Measurements from ENCODE around the gene APOH. TPM values are rescaled to one million over a fixed set of nuclear protein-coding genes. Genes with fewer than 3 reads are reported as not detected.

The APOH gene
- total and polyA plus RNA-seq, 2 of the 13 experiments (the other 11 are each of a cell fraction or from before 2014, with no cell fraction given) = 4,846 to 5,748 TPM

GRCh38 chr17:66235377-66235994, 6.3 kb upstream of the APOH start (continued):
- no peak for TF ChIP-seq ZNF660 (CRISPR knock-in tag; IDR thresholded peaks at IDR 0.05; ENCODE audit: borderline replicate concordance, low read depth)
- TF ChIP-seq PRDM4 (CRISPR knock-in tag; IDR thresholded peaks at IDR 0.05; ENCODE audit: borderline replicate concordance) = no peak
- TF ChIP-seq, protein P1, sequence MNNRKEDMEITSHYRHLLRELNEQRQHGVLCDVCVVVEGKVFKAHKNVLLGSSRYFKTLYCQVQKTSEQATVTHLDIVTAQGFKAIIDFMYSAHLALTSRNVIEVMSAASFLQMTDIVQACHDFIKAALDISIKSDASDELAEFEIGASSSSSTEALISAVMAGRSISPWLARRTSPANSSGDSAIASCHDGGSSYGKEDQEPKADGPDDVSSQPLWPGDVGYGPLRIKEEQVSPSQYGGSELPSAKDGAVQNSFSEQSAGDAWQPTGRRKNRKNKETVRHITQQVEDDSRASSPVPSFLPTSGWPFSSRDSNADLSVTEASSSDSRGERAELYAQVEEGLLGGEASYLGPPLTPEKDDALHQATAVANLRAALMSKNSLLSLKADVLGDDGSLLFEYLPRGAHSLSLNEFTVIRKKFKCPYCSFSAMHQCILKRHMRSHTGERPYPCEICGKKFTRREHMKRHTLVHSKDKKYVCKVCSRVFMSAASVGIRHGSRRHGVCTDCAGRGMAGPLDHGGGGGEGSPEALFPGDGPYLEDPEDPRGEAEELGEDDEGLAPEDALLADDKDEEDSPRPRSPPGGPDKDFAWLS (CRISPR knock-in tag; IDR thresholded peaks at IDR 0.05; ENCODE audit: borderline replicate concordance) = no peak
- TF ChIP-seq, protein P2, sequence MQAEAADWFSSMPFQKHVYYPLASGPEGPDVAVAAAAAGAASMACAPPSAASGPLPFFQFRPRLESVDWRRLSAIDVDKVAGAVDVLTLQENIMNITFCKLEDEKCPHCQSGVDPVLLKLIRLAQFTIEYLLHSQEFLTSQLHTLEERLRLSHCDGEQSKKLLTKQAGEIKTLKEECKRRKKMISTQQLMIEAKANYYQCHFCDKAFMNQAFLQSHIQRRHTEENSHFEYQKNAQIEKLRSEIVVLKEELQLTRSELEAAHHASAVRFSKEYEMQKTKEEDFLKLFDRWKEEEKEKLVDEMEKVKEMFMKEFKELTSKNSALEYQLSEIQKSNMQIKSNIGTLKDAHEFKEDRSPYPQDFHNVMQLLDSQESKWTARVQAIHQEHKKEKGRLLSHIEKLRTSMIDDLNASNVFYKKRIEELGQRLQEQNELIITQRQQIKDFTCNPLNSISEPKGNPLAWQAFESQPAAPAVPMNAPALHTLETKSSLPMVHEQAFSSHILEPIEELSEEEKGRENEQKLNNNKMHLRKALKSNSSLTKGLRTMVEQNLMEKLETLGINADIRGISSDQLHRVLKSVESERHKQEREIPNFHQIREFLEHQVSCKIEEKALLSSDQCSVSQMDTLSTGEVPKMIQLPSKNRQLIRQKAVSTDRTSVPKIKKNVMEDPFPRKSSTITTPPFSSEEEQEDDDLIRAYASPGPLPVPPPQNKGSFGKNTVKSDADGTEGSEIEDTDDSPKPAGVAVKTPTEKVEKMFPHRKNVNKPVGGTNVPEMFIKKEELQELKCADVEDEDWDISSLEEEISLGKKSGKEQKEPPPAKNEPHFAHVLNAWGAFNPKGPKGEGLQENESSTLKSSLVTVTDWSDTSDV (CRISPR knock-in tag; IDR thresholded peaks at IDR 0.05) = no peak
- TF ChIP-seq SMYD3 (CRISPR knock-in tag; IDR thresholded peaks at IDR 0.05) = no peak
- no peak for TF ChIP-seq ZNF33B (CRISPR knock-in tag; IDR thresholded peaks at IDR 0.05)
- no peak for TF ChIP-seq ZNF83 (CRISPR knock-in tag; IDR thresholded peaks at IDR 0.05; ENCODE audit: borderline replicate concordance)
- peak; percentile 46; the same call in 1 of the 2 replicates for TF ChIP-seq ATF1 (CRISPR knock-in tag; IDR thresholded peaks at IDR 0.05)
- TF ChIP-seq CCAR2 (optimal IDR thresholded peaks at IDR 0.05; ENCODE audit: low read depth, low read length) = no peak
- TF ChIP-seq ZBTB7B (CRISPR knock-in tag; IDR thresholded peaks at IDR 0.05) = no peak
- TF ChIP-seq NFIB (CRISPR knock-in tag; IDR thresholded peaks at IDR 0.05; ENCODE audit: borderline replicate concordance) = no peak
- TF ChIP-seq NFKB2 (CRISPR knock-in tag; IDR thresholded peaks at IDR 0.05; ENCODE audit: borderline replicate concordance) = no peak
- no peak for TF ChIP-seq MBNL3 (CRISPR knock-in tag; conservative IDR thresholded peaks at IDR 0.05)
- TF ChIP-seq ZNF567 (CRISPR knock-in tag; IDR thresholded peaks at IDR 0.05; ENCODE audit: borderline replicate concordance) = no peak
- TF ChIP-seq SPEN (CRISPR knock-in tag; IDR thresholded peaks at IDR 0.05; ENCODE audit: low read depth) = no peak
- peak; percentile 27; the same call in 1 of the 2 replicates for TF ChIP-seq ZNF124 (CRISPR knock-in tag; IDR thresholded peaks at IDR 0.05)
- TF ChIP-seq ARNT (IDR thresholded peaks at IDR 0.05) = no peak
- no peak for TF ChIP-seq CAMTA2 (CRISPR knock-in tag; IDR thresholded peaks at IDR 0.05; ENCODE audit: borderline replicate concordance)
- no peak for TF ChIP-seq ZNF710 (CRISPR knock-in tag; IDR thresholded peaks at IDR 0.05; ENCODE audit: borderline replicate concordance)
- TF ChIP-seq GATAD2A (CRISPR knock-in tag; IDR thresholded peaks at IDR 0.05) = peak; percentile 98
- peak; percentile 16; the same call in 1 of the 2 replicates for TF ChIP-seq HDAC1 (CRISPR knock-in tag; IDR thresholded peaks at IDR 0.05)
- TF ChIP-seq TARDBP (CRISPR knock-in tag; IDR thresholded peaks at IDR 0.05) = peak; percentile 36; the same call in 1 of the 2 replicates

Measured in HepG2 (cell line).